Measurements from ENCODE around the gene NCAM1. TPM values are rescaled to one million over a fixed set of nuclear protein-coding genes. Genes with fewer than 3 reads are reported as not detected.
A peak's percentile ranks its signal among the peaks of the same experiment; 100 is the strongest.

The NCAM1 gene
- total RNA-seq, 1 donor from 2014 or later = 505 TPM

DNA sequence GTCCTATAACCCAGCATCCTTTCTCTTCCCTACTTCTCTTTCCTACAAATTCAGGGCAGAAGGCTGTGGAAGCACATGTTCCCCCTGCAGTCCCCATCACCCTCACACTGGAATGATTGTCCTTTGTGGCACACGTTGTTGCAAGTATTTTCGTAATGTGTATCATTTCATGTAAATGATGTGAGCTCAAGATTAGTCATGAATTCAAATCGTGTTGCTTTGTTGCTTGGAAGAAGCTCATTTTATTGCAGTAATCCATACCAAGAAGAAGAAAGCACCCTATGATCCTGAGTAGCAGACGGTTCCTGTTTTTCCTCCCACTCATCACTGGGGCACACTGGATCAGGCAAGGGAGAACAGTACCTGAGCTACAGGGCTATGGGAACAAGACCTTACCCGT is 173.4 kb downstream of the NCAM1 start:
- no peak for DNase-seq

DNA sequence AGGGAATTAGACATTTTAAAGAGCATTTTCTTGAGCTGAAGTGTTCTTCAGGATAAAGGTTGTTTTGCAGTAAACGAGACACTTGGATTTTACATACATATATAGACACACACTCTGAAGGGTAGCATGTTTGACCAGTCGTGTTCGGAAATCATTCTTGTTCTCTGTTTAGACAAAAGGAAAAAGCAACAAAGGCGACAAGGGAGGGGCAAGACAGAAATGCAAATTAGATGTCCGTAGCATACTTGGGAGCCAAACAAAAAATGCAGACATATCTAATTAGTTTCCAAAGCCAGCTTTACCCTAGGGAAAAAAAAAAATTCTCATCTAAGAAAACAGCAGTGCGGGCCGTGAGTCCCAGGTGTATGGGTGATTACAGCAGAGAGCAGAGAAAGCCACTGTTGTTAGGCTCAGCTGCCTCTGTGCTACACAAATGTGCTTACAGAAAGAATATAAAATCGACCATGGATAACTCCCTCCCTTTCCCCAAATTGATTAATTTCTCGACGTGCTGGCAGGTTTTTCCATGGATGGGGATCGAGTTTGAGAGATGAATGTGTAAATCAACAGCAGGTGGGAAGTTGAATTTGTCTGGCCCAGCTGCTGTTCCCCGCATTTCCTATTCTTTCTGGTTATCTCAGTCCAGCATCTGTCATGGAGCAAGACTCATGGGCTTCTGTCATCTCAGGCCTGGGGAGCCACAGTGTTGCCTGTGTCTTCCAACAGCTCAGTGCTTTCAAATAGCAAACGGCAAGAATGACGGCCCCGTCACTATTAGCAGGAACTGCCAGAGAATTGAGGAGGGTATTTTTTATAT is 176.7 kb downstream of the NCAM1 start:
- no peak for DNase-seq

DNA sequence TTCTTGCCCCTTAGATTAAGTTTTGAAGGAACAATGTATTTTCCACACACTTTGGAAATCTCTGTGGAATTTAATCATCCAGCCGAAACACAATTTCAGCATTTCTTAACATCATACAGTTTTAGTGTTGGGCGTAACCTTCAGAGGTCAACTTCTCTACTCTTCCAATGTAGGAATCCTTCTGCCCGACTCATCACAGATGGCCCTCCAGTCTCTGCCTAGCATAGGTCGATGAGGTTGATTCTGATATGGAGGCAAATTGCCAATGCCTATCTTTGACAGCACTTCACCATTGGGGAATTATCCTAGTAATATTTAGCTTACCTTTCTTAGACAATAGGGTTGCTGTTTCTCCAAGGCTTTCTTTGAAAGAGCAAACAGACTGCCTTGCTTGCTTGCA is 177.5 kb downstream of the NCAM1 start:
- DNase-seq = no peak

DNA sequence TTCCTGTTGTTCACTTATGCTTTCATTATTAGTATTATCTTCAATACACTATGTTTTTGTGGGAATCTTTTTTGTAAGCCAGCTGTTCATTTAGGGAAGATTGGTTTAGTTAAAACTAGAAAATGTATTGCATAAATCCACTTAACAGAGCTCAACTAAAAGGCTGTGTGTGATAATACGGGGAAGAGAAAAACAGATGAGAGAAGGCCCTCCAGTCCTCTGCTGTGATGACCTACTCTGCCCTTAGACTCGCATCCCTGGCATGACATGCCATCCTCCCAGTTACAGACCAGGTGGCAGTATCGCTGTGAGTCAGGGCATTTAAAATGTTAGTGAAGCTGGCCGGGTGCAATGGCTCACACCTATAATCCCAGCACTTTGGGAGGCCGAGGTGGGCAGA is 179.8 kb downstream of the NCAM1 start:
- no peak for DNase-seq

DNA sequence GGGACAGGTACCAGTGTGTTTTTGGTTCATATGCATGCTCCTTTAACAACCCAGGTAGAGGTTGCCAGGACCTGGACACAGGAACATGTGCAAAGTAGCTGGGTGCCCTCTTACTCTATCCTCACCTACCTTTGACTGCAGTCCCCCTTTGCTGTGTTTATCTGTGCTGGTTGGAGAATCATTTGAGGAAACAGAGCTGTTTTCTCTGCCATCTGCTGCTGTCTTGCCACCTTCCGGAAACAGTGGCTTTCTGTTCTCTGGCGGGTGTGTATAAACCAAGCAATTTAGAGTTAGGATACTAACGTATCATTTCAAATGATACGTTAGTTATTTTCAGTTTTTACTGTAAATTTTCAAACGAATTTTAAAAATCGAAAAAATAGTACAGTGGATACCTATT is 181.3 kb downstream of the NCAM1 start:
- no peak for DNase-seq

DNA sequence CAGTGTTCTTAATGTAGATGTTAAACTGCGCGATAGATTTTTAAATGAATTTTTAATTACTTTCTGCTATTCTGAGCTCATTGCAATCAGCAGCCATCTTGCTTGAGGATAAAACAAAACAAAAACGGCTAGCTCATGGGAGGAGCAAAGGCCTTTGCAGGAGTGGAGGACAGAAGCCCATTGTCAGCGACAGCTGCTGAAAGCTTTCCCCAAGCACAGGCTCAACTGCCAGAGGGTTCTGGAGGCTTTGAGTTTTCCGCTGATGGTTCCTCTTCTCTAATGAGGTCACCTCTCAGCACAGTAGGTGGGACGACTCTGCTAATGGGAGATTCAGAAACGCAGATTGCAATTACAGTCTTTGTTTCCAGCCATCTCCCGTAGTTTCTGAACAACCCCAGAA is 186.0 kb downstream of the NCAM1 start:
- peak; percentile 55 for DNase-seq

DNA sequence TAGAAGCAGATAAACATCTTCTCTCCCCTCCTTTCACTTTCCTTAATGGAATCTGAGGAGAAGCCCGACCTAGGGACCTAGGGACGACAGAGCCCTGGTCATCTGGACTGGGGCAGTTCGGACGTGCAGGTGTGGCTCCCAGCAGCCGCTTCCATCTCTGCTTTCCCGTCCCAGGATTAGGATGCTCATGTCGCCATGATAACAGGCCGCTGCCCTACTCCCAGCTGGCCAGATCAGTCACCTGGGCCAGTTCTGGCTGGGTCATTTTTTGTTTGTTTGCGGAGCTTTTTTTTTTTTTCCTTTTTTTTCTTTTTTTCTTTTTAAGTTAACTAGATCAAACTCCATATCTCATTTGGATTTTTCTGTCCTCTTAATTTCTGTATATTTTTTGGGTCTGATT is 186.9 kb downstream of the NCAM1 start:
- DNase-seq = no peak

DNA sequence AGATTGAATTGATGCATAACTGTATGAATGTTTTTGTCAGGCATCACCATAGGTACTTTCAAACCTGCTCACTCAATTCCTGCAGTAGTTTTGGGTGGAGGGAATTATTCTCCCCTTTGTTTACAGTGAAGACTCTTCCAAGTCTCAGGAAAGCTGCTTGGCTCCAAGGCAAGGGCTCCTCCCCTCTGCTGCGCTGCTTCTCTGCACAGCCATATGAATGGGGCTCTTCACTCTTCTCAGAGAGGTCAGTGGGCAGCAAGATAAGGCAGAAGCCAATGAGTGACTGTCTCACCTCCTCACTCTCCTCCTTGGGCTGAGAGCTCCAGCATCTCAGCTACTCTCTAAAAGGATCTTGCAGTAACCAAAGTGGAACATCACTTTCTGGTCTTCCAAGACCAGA is 187.4 kb downstream of the NCAM1 start:
- no peak for DNase-seq

DNA sequence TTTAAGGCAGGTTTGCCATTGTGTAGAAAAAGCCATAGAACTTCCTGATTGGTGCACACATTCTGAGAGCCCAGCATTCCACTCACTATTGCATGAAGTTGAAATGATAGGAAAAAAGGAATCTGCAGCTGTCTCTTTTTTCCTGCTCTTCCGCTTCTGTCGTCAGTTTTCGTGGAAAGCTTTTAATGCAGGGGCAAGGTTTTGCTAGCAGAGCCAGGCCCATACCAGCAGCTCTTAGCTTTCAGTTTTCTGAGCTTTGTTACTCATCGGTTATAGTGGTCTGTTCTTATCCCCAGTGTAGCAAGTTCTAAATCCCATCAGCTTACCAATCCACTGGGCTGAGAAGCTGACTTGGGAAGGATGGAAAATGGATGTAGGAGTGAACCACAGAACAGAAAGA is 190.3 kb downstream of the NCAM1 start:
- DNase-seq = no peak

DNA sequence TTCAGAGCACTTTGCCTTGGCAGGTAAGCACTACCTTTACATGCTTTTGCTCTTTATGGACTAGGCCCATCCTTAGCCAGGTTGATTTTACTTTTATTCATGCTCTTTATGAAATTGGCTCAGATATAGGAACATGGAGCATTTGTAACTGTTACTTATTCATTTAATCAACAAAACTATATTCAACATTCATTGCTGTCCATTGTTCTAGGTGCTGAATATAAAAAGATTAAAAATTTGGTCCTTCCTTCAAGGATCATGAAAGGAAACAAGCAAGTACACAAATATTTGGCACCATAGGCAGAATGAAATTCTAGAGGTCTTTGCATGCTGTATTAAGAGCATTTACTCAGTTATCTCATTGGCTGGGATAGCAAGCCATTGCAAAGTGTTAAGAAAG is 191.3 kb downstream of the NCAM1 start:
- DNase-seq = no peak

DNA sequence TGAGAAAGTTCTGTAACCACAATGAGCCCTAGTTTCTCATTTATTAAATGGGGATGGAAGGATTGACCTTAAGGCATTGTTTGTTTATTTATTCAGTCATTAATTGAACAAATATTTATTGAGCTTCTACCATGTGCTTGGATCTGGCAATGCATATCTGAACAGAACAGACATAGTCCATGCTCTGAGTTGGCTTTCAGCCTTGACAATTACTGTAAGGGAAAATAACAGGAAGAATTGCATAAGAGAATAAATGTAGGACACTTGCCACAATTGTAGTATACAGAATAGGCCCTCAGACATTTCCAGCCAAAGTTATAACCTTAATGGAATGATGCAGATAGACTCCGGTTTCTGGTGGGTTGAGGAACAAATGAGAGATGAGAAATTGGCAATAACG is 192.6 kb downstream of the NCAM1 start:
- DNase-seq = no peak

DNA sequence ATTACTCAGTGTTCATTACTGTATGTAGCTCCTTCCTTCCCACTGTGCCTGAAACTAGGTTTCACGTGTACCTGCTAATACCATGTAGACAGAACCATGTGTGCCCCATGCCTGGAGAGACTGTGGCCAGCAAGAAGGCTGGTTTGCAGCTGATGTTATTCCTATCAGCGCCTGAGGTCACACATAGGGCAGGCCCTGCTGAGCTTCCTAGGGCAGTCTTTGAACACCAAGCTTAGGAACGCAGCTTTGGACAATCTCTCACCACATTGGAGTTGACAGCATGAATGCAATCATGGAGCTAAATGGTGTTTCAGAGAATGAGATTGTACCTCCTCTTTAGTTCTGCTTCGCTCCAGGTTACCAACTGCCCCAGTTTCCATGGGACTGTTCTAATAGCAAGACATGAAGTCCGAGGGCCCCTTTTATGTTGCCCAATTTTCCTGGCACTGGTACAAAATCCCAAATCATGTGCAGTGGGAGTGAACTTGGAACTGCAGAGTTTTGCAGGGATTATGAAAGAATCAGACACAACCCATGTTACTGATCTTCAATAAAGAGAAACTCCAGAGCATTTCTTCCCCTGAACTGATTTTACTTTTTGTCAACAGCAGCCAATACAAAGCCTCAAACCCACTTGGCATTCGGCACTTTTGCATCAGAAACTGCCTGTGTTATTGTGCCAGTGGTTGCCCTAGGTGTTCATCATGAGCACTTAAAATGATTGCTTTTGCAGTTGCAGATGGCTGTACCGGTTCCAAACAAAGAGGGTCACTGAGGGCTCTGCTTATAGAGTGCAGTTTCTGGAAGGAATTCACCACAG is 199.0 kb downstream of the NCAM1 start:
- no peak for DNase-seq

DNA sequence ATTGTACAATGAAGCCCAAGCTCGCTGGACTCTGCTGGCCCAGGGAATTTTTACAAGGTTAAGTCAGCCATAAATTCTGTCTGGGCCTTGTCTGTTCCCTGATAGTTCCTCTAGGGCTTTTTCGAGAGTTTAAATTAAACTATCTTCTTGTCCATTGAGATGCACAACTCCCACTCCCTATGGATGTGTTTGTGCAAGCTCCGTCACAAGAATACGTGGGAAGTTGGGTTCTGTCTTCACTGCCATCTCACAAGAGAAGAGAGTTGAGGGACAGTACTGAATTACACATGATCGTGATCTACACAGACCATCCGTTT is 199.5 kb downstream of the NCAM1 start:
- no peak for DNase-seq

DNA sequence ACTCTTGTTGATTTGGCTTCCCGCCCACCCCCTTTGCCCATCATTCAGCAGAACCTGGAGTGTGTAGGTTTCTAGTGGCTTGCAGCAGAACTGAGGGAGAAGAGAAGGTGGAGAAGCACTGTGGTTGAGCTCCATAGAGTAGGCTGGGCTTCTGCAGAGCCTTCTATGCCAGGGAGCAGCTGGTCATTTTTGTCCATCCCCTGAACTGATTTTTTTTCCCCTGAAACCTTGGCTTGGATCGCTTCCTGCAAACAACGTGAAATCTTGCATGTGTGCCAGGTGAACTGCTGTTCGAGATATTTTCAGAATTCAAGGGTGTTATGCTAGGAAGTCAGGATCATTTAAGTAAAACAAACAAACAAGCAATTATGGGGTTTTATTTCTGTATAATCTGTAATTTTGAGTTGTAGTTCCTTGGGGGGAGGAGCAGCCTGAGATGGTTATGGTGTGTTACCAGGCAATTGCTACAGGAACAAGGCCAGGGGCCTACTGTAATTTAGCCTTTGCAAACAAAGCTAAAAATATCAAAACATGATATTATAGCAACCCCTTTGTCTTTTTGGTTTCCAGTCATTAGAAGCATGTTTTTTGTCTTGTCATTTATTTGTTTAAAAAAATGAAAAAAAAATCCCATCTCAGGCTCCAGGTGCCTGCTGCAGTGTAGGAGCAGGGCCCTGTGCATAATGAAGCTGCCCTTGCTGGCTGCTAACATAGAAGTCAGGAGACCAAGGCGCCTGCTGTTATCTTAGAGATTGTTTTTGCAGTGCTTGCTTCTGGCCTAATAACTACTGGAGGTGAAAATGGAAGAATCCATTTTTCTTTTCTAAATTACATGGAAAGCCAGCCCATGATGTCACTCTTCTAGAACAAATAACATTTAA is 200.7 kb downstream of the NCAM1 start:
- DNase-seq = no peak

DNA sequence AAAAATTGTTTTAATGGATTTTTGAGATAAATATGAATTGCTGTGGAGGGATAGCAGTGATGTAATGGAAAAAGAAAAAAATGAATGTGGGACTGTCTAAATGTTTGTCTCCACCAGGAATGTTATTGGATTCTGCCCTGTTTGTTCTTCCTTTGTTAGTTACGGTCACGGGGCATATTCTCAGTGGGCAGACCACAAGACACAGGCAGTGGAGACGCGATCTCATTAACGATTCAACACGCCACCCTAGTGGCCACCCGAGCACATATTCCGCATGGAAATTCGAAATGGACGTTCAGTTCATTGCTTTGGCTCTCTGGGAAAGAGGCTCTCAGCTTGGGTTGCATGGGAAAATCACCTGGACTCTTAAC is 201.4 kb downstream of the NCAM1 start:
- DNase-seq = peak; percentile 33

DNA sequence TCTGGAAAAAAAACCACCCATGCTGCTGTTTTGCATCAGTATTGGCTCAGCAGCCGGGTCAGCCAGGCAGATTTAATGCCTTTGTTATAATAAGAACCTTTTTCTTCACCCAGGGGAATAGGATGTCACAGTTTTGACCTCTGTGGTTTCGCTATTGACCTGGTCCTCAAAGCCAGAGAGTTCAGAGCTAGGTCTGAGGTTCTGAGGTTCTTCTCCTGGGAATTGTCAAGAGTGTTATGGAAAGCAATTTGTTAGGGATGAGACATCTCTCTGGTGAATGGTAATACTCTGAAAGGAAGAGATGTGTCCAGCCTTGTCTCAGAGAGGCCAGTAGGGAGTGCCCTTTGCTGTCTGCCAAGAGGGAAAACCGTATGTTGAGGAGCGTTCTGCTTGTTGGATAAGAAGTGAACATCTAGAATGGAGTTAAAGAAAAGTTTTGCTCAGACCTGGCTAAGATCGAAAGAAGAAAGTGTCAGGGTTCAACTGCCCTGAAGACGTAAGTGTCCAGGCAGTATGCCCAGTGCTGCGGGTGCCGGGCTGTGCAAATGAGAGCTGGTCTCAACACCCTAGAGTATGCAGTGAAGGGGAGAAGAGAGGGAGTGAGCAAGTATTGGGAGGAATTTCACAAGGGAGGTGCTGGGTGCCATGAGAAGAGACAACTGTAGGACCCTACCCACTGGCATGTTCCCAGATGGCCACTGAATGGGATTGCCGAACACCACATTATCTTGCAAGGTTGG is 202.2 kb downstream of the NCAM1 start:
- no peak for DNase-seq

DNA sequence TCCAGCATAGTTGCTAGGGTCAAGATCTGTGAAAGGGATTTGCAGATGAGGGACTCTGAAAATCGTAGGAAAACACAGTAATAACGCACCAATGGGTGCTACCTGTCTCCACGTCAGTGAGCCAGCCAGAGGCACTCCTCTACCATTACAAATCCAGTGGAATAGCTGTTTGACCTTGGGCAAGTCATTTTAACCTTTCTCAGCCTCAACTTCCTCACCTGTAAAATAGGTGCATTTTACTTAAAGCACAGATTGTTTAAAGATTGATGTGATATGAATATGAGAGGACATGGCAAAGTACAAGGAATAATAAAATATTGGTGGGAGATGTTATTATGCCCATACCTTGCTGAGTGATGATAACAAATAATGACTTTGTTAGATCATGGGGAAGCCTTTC is 205.1 kb downstream of the NCAM1 start:
- no peak for DNase-seq

DNA sequence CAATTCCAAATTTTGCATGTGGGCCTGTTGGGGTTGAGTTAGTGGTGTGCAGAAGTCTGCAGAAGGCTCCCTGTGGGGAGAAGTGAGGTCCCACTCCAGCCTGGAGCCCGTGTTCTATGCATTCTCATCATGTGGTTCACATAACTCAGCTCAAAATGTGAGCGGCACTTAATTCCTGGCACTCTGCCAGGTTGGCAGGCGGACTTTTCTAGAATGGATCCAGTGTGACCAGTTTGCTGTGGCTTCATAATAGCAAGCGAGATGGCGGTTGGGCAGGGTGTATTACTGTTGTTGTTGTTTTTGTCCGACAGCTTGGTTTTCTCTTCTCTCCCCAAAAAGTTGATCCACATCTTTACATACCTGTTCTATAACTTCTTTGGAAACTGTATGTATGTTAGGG is 206.4 kb downstream of the NCAM1 start:
- no peak for DNase-seq

DNA sequence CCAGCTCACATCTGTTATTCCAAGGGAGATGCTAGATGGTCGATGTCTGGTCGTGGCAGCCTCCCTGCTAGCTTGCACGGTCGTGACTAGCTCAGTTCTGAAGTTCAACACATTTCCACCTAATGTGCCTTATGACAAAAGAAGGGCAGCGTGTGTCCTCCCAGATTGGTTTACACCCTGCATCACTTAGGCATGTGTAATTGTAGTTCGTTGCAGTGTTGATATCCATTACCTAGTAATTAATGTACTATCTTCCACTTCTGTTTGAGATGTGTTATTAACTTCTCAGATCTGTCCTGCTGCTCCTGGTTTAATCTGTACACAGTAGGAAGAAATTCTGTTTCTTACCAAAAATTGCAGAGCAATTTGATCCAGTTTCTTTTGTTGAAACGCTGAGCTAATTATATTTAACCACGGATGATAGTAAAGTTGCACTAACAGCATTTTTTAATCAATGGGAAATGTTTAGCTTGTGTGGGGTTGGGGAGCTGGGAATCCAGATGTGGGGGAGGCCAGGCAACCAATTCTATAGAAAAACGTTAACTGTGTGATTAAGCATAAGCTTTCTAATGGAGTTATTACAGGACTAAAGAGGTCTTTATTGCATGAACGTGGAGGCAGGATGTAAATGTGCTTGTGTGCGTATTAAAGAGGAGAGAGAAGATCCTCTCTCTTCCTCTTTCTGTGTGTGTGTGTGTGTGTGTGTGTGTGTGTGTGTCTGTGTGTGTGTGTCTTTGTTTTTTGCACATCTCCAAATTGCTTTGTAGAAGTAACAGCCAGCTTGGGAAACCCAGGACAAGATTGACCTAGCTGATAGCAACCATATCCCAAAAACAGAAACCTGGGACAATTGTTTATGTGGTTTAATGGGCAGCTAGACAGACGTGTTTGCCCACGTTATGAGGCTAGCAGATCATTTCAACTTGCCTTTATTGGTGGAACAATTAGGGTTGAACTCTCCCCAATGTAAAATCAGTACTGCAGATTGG is 207.4 kb downstream of the NCAM1 start:
- DNase-seq = no peak

DNA sequence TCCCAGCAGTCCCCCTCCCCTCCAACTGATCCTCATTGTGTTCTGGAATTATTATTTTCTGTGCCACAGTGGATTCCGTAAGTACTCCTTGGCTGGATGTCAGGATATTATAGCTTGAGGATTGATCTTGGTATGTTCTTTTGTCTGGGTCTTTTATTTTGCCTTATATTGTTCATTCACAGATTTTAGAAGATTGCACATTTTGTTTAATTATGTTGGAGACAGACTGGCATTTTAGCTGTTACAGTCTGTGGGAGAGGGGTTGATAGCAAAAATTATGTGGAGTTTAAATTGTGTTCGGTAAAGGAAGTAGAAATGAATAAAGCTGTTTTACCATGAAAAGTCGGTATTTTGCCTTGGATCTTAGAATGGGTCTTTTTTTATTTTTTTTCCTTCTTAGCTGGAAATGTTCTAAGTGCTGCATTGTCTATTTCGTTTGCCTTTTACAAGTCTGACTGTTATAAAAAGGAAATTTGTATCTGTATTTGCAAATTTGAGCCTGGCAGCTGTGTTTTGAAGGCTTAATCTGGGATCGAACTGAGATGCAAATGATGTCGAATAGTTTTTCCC is 211.2 kb downstream of the NCAM1 start:
- DNase-seq = no peak

DNA sequence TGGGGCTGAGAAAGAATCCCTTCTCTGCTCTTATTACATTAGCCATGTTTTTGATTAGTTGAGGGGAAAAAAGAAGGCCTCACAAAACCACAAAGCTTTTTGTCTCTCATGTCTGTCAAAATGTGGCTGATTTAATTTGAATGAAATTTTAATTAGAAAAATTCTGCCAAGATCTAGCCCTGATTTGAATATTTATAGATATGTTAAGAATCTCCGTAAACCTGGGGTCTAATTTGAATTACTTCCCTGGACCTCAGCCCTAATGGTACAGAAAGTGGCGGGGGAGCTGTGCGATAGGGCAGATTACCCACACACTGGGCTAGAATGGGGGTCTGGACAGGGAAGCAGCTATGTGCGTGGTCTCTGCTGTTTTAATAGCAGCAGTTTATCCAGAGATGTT is 211.9 kb downstream of the NCAM1 start:
- DNase-seq = no peak
